ENCODE data around the gene FAM3B.

The FAM3B gene

GRCh38 chr21:41362605-41363369, 46.2 kb downstream of the FAM3B start:
- DNase-seq (ENCODE audit: low spot score) = no peak
- TF ChIP-seq CTCF (IDR thresholded peaks at IDR 0.05; ENCODE audit: extremely low read depth, missing control alignments) = no peak

DNA sequence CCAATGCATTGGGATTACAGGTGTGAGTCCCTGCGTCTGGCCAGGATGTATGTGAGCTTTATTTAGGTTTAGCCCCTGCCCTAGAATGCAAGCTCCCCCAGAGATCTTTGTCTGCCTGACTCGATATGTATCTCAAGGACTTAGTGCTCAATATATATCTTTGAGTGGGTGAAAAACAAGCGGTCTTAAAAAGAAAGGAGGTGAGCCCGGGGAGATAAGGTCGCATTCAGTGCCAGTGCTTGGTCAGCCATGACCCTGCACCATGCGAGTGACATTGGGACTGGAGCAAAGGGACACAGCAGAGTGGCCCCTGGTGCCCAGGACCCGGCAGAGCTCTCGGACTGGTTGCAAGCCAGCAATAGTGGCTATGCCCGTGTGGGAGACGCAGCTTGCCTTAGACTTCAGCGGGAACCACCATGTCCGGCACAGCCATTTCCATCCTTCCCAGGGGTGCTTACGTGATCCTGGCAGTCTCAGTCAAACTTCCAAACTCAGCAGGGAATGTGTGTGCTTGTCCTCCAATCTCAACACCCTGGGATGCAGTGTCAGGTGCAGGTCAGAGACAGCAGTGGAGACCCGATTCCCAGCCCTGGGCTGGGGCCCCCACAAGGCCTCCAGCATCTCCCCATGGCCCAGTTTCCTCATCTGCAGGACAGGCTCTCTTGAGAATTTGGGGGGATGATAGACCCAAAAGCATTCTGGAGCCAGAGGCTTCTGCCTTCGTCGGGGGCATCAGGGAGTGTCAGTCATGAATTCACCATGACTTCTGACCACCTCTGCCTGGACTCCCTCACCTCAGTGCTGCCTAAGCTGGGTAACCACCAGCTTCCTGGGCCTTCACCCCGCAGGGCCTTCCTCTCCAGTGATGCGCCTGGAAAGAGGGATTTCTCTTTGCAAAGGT, 47.0 kb downstream of the FAM3B start:
- DNase-seq (ENCODE audit: low spot score) = no peak
- TF ChIP-seq CTCF (IDR thresholded peaks at IDR 0.05; ENCODE audit: extremely low read depth, missing control alignments) = no peak

DNA sequence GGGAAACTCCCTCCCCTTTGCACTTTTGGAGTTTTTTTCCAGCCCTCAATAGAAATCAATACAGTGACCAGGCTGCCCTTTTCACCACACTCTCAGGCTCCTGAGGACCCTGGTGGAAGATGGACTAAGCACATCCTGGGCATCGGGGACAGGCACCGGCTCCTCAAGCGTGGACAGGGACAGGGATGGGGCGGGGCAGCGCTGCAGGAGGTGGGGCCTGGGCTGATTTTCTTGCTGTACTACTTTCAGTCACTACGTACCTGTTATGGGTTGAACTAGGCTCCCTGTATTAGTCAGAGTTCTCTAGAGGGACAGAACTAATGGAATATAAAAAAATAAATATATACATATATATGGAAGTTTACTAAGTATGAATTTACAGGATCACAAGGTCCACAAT, 47.7 kb downstream of the FAM3B start:
- TF ChIP-seq CTCF (IDR thresholded peaks at IDR 0.05; ENCODE audit: extremely low read depth, missing control alignments) = no peak
- DNase-seq (ENCODE audit: low spot score) = no peak

DNA sequence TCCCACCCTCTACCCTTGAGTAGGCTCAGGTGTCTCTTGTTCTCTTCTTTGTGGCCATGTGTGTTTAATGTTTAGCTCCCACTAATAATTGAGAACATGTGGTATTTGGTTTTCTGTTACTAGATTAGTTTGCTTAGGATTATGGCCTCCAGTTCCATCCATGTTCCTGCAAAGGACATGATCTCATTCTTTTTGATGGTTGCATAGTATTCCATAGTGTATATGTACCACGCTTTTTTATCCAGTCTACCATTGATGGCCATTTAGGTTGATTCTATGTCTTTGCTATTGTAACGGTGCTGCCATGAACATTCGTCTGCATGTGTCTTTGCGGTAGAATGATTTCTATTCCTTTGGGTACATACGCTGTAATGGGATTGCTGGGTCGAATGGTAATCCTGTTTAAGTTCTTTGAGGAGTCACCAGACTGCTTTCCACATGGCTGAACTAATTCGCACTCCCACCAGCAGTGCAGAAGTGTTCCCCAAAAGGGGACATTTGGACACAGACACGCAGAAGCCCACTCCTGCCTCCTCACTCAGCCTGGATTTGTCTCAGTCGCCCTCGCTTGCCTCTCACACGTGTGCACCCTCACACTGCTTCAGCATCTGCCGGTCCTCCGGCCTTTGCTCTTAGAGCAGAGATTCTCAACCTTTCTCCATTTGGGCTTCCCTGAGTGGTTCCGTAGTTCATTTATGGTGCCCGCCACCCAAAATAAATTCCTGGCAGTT, 48.9 kb downstream of the FAM3B start:
- no peak for TF ChIP-seq CTCF (IDR thresholded peaks at IDR 0.05; ENCODE audit: extremely low read depth, missing control alignments)
- no peak for DNase-seq (ENCODE audit: low spot score)

DNA sequence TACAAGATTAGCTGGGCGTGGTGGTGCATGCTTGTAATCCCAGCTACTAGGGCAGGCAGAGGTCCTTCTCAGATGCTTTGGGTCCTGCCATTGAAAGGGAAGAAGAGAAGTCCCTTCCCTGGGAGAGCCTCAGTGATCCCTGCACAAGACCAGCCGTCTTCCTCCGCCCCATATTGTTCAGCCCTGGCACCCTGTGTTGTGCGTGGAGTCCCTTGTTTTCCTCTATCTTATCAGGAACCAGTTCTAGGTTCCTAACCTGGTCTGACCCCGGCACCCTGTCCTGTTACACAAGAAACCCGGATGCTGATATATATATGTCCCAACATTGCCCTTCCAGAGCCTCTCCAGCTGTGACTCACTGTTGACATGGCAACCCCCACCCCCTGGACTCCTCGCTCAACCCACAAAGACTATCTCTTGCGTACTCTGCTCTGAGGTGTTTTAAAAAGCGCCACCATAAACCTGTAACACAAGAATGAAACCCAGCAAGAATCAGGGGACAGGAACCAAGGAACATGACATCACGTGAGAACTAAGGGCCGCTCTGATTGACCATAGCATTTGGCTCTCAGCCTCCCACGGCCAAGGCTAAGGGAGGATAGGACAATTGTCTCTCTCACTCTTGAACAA, 50.0 kb downstream of the FAM3B start:
- peak; percentile 69 for DNase-seq (ENCODE audit: low spot score)
- TF ChIP-seq CTCF (IDR thresholded peaks at IDR 0.05; ENCODE audit: extremely low read depth, missing control alignments) = no peak

GRCh38 chr21:41367301-41367944, 50.8 kb downstream of the FAM3B start:
- peak; percentile 34 for DNase-seq (ENCODE audit: low spot score)
- TF ChIP-seq CTCF (IDR thresholded peaks at IDR 0.05; ENCODE audit: extremely low read depth, missing control alignments) = no peak
